GDM1 (cell line): ENCODE results near the gene CCDC188.

Experiments used
- DNase-seq: peaks from one replicate; lab custom pipeline; 2025; lab: John Stamatoyannopoulos, UW

The CCDC188 gene

GRCh38 chr22:20132686-20133246 is 18.1 kb downstream of the CCDC188 start:
- DNase-seq = no peak

- no peak for DNase-seq
These were observed 18.8 kb downstream of the CCDC188 start for GRCh38 chr22:20131859-20132685.

- no peak for DNase-seq
These were observed 19.3 kb downstream of the CCDC188 start, which contains the start of gene ZDHHC8 for GRCh38 chr22:20131597-20131858. Gene ZDHHC8, plus strand, starts transcription at chr22:20131804. Its CDS starts 144 bp downstream, at chr22:20131948.

GRCh38 chr22:20130731-20131596 is 19.9 kb downstream of the CCDC188 start:
- DNase-seq = peak; percentile 73

- no peak for DNase-seq
These were observed 20.5 kb downstream of the CCDC188 start for GRCh38 chr22:20130319-20130718.

- DNase-seq = no peak
These were observed 21.2 kb downstream of the CCDC188 start for GRCh38 chr22:20129747-20130014.

- no peak for DNase-seq
These were observed 21.7 kb downstream of the CCDC188 start for GRCh38 chr22:20128902-20129746.

- DNase-seq = no peak
These were observed 22.3 kb downstream of the CCDC188 start for GRCh38 chr22:20128619-20128901.

- no peak for DNase-seq
These were observed 22.8 kb downstream of the CCDC188 start for GRCh38 chr22:20127869-20128618.

GRCh38 chr22:20127318-20127868 is 23.5 kb downstream of the CCDC188 start:
- no peak for DNase-seq

GRCh38 chr22:20126284-20127029 is 24.4 kb downstream of the CCDC188 start:
- no peak for DNase-seq

- DNase-seq = no peak
These were observed 25.4 kb downstream of the CCDC188 start for GRCh38 chr22:20125201-20126174.

- no peak for DNase-seq
These were observed 26.6 kb downstream of the CCDC188 start for GRCh38 chr22:20124083-20124787.

- no peak for DNase-seq
These were observed 27.3 kb downstream of the CCDC188 start for GRCh38 chr22:20123366-20124082.

GRCh38 chr22:20121856-20122415 is 28.9 kb downstream of the CCDC188 start:
- no peak for DNase-seq

GRCh38 chr22:20118300-20119020 is 32.4 kb downstream of the CCDC188 start:
- DNase-seq = no peak

- DNase-seq = no peak
These were observed 33.1 kb downstream of the CCDC188 start for GRCh38 chr22:20117633-20118299.
